AG08396 (cell line): Measurements from ENCODE around the gene GIMAP8.
A peak's percentile ranks its signal among the peaks of the same experiment; 100 is the strongest.

ENCODE experiments used
- DNase-seq: peaks from one replicate; pipeline ENCODE4 v3.0.0; 2012; ENCODE audit warnings: low spot score, mixed read lengths

GIMAP8 gene

DNA sequence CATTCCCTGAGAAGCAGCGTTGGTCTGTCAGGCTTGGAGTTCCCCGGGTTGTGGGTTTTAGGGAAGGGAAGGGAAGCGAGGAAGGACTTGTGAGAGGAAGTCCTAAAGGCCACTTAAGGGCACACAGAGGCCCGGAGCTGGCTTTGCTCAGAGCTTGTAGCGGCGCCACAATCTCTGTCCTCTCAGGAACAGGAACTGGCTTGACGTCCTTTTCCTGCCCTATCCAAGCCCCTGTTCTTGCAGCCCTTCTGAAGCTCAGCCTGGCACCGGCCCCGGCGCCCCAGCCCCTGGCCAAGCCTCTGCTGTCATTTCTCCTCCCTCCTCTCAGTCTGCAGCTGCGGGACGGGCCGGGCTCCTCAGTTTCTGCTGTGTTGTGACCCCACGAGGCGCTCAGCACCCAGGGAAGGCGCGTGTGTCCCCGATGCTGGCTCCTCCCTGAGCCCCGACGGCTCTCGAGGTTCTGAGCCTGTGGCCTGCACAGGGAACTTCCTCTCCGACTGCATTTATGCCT lies at the start of gene GIMAP8:
GIMAP8 (plus strand) TSS at position 140 of the 511 bp plus-strand sequence. CDS start 16,069 bp downstream, outside the sequence.
- DNase-seq: no peak

DNA sequence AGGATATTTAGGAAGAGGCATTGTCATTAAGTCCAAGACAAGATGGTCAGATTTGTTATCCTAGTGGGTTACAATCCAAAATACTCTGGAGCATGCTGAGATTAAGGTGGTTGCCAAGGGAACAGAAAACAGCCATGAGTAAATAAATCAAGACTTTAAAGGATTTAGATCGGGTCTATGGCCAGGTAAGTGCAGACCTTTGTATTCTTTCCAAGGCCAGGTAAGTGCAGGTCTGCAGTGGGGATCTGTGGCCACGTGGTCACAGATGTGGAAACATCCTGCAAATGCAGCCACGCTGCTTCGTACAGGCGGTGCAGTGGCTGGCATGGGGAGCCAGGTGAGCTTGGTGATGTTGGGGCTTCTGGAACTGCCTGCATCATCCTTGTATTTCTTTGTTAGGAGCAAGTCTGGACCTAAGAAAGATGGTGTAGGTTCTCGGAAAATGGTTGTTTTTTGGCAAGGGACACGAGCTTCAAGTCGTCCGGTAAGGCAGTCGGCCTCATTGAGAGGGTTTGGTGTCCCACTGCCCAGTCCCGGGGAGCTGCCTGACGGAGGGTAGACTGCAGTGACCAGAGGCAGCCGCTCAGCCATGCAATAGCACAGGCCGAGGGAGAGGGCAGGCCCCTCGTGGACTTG lies 49.5 kb upstream of the GIMAP8 start:
- DNase-seq: no peak

DNA sequence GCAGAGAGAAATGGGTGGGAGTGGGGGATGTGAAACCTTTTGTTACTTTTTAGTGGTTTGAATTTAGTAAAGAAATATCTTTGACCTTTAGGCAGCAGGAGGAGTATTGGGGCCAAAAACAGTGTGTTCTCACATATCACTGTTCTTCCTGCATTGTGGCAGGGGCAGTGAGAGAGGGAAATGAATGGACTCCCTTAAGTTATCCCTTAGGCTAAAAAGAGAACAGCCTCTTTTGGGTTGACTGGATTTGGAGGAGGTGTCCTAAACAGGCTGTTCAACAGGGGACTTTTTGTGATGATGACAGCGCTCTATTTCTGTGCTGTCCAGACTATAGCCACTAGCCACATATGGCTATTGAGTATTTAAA lies 49.0 kb upstream of the GIMAP8 start:
- DNase-seq: no peak

DNA sequence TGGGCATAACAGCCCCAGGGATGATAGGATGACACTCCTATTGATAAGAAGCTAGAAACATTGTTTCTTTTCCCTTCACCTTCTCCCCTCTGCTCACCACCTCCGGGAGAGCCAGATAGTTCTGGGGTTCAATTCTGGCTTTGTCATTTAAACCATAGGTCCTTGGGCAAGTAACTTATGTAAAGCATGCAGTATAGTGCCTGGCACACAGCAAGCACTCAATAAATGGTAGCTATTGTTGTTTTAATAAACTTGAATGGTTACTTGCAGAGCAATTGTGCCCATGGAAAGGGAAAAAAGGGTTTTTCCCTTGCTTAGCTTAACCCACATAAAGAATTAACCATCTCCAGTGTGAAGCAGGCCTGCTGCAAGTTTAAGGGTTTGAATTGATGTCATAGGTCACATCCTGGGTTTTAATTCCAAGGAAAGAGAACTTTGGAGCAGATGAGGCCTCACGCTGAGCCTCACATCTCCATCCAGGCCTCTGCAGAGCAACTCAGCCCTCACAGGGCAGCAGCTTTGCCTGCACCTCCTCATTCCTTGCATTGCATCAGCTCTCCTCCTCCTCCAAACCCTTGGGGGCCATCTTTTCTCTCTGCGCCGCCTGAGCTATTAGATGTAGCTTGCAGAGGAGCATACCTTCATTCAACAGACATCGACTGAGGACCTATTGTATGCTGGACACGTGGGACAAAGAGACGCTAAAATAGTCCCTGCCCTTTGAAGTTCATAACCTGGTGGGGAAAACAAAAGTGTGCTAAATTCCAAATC lies 48.4 kb upstream of the GIMAP8 start:
- DNase-seq: no peak

- DNase-seq: no peak
Observed at GRCh38 chr7:150402671-150403321, 47.6 kb upstream of the GIMAP8 start.

DNA sequence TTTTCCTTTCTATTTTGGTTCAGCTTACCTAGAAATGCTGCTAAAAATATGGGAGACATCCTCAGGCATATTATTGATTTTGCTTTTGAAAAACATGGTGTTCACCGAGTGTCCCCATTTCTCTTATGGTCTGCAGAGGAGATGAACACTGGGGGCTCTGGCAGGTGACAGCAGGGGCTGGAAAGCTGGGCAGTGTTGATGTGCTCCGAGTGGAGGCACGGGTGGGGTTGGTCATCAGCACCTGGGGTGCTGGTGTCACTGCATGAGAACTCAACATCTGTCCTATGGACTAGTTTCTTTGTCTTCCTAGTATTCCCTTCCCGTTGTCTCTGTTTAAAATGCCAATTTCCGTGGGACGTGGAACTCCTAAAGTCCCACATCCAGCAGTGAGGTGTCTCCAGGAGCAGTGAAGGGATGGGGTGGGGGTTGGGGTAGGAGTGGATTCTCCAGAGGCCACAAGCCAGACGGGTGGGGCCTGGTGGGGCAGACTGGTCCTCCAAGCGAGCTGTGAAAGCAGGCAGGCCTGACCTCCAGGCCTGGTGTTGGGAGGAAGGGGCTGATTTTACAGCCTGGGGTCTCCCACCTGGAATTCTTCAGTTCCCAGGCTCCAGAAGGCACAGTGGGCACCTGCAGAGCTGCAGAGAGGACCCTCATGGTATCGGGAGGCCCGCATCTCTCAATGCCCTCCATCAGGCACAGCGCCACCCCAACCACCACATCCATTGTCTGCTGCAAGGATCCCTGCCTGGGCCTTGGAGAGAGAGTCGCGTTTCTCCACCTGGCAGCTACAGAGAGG lies 46.9 kb upstream of the GIMAP8 start:
- DNase-seq: no peak

GRCh38 chr7:150404172-150404804 lies 46.1 kb upstream of the GIMAP8 start:
- no peak for DNase-seq

GRCh38 chr7:150404805-150405583 lies 45.4 kb upstream of the GIMAP8 start:
- DNase-seq: peak; percentile 97

DNA sequence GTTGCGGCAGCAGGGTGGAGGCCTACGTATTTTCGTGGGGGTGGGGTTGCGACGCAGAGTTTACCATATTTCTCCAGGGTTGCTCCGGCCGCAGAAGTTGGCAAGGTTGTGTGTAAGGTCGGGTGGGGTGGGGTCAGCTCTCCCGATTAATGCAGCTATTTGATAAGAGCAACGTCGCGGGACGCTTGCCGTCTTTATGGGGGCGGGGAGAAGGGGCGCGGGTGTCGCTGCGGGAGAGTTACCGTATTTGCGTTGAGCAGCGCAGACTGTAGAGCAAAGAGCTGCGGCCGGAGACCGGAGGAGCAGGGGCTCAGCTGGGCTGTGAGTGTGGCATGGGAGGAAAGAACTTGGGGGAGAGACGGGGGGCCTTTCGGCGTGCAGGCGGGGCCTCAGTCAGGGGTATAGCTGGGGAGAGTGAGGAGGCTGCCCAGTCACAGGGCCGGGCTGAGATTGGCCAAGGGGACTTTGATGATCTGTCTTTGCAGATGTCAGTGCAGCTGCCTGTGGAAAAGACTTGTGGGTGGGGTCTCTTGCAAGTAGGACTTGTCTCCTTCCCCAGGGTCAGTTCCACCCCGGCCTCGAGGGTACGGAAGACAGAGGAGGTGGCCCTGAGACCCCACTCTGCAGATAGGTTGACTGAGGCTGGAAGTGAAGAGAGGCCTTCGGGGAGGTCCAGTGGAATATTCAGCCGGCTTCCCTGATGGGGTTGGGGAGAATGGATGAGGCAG lies 44.7 kb upstream of the GIMAP8 start:
- DNase-seq: peak; percentile 64

- DNase-seq: no peak
Observed at GRCh38 chr7:150406312-150406566, 44.2 kb upstream of the GIMAP8 start.

DNA sequence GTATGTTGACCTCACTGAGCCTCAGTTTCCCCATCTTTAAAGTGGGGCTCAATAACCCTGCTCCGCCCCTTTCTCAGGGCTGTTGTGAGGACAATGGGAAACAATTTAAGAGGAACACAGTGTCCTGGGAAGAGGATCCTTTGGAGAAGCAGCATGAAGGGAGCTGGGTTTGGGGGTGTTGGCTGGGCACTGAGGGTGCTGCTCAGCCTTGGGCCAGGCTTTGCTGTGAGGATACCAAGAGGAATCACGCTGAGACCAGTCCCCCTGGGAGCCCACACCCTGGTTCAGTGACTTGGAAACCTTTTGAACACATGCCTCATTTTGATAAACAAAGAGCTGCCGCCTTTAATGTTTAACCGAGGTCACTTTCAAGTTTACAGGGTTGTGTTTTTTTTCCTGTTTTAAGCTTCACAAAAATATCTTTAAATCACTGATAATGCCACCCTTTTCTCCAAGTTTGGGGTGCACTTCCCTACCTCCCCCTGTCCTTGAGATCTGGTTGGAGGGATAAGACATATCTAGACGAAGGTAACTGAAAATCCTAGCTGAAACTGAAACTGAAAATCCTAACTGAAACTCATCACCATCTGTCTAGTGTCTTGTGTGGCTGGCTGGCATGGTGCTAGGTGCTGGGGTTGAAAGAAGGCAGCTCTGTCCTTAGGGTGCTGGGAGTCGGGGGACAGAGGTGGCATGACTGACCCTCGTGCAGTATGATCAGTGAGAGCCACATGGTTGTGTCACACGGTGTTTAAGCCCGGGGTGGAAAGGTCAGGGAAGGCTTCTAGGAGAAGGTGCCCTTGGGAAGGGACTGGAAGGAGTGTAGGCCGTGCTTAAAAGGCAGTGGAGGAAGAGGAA lies 43.6 kb upstream of the GIMAP8 start:
- DNase-seq: peak; percentile 44

DNA sequence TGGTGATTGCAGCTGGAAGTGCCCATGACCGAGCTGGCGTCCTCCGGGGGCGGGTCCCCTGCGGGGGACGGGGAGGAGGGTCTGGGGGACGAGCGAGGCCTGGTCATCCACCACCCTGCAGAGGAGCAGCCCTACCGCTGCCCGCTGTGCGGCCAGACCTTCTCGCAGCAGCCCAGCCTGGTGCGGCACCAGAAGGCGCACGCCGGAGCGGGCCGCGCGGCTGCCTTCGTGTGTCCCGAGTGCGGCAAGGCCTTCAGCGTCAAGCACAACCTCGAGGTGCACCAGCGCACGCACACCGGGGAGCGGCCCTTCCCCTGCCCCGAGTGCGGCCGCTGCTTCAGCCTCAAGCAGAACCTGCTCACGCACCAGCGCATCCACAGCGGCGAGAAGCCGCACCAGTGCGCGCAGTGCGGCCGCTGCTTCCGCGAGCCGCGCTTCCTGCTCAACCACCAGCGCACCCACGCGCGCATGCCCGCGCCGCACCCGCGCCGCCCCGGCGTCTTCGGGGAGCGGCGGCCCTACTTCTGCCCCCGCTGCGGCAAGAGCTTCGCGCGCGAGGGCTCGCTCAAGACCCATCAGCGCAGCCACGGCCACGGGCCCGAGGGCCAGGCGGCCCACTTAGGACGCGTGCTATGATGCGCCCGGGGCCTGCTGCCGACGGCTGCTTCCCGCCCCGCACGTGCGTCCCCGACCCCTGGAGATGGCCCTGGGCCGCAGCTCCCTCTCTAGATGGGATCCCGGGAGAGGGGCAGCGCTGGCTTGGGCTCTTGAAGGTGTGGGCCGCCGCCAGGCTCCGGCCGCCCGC lies 42.6 kb upstream of the GIMAP8 start:
- DNase-seq: no peak

DNA sequence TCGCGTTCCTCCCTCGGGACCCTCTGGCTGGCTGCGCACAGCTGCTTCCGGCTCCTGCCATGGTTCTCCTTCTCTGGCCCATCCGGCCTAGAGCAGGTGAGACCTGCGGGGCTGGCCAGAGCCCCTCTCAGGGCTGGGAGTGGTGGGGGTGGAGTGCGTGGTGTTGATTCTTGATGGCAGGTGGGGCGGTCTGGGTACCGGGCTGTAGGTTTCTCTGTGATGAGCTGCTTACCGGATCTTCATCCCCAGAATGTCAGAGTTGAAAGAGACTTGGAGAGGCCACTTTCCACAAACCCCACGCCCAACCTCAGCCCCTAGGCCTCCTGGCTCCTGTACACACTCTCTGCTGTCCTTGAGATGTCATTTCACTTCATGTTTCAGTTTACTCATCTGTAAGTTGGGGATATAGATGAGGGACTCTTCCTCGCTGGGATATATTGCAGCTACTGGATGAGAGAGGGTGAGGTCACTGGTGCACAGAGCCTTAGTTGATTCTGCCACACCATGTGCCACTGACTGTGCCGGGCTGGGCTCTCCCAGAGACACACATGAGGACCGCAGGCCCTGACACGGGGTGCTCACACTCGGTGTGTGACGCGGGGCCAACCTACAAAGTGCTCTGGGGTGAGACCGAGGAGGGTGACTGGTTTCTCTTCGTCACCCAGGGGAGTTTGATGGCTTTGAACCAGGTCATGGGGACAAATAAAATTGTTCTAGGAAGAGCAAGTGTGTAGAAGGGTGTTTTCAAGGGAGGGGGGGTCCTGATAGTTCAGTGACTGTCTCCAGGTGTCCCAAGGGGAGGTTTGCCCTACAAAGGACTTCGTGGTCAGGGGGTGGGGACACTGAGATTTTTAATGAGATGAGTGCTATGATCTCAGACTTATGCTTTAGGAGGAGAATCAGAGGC lies 41.8 kb upstream of the GIMAP8 start:
- DNase-seq: no peak

DNA sequence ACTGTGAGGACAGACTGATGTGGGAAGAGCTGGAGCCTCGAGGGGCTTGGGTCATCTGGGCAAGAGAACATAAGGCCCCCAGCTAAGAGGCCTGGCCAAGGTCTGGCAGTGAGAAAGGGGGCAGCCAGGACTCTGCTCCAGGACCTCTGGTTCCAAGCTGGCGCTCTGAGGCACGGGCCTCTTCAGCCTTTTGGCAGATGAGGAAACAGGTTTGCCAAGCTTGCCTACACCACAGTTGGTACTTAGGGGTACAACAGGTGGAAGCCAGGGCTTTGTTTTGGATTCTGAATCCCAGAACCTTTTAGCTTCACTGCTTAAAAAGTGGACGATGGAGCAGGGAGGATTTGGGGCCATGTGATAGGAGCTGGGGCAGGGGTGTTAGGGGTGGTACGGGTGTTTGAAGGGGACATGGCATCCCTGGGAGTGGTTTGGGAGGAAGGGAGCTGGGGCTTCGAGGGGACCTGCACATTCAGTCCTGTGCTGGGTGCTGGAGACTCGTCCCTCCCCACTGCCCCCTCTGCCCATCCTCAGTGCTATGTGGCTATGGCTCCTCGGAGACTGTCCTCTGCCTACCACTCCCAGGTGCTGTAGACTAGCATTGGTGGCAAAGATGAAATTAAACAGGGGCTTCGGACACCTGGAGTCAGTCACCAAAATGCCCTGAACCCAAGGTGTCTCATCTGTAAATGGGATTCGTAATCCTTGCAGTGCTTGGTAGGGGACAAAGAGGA lies 41.0 kb upstream of the GIMAP8 start:
- no peak for DNase-seq

DNA sequence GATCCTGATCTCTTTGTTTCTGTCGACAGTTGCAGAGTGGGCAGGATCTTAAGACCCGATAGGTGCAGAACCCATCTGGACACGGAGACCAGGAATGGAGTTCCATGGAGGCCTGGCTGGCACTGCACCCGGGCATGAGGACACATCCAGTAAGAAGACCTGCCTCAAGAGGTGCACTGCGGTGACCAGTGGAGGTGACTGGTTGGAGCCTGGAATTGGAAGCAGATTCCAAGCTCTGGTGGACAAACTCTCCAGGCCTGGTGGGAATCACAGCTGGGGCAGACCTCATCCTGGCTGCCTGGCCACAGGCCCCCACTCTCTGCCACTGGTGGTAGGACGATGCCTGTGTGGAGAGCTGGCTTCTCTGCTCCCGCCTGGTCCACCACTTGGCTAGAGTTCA lies 40.3 kb upstream of the GIMAP8 start:
- DNase-seq: no peak

DNA sequence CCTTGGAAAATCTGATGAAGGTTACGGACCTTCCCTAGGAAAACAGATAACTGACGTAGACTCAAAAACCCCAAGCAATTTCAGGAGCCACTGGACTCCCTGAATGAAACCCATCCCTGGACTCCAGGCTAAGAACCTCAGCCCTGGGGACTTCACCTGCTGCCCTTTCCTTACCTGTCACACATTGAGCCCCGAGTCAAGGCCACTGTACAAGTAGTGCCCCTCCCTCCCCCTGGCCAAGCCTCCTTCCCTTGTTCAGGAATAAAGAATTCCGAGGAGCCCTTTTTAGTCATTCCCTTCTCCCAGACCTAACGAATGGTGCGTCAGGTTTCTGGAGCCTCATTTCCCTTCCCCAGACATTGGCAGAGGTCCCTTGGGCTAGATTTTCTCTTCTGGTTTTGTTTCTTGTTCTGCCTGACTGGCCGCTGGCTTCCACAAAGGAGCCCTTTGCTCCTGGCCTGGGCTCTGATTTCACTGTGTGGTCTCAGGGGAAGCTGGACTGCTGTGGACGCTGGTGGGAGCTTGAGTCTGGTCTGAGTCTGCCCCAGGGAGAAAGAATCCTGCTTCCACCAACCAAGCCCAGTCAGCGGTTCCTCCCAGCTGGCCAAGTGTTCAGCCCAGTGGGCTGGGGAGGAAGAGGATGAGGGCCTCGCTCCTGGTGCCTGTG lies 39.6 kb upstream of the GIMAP8 start:
- DNase-seq: no peak
